ENCODE results near the gene MYO1C. TPM values are rescaled to one million over a fixed set of nuclear protein-coding genes. Genes with fewer than 3 reads are reported as not detected.
A peak's percentile ranks its signal among the peaks of the same experiment; 100 is the strongest.

Gene MYO1C
- polyA plus RNA-seq, 1 experiment, result 321 TPM

DNA sequence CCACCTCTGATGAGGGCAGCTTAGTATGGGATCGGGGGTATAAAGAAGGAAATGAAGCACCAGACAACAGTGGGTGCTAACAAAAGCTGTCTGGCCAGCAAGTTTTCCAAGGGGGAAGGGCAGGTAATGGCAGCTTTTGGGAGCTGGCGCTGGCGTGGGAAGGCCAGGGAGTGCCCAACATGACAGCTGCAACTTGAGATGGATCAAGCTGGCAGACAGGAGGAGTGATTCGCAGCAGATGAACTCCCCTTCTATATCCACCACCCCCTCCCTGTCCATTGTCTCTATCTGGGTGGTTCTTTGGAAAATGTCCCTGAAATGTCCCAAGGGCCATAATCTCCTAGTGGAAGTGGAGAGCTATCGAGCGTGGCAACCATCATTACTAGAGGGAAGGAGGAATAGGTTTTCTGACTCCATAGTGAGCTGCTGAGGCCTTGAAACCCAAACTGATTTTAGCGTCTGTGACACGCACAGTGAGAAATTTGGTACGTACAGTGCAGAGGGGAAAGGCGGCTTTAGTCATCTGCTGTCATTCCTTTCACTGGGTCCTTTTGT, 28.7 kb upstream of the MYO1C start:
- no peak for DNase-seq (ENCODE audit: low read depth)
- peaks cover 5% of the 10 kb centered on the region for H3K36me3 ChIP-seq (ENCODE audit: control insufficient read depth, insufficient read depth, low read length)
- POLR2A ChIA-PET, result no interaction called here
- TF ChIP-seq, protein P1, sequence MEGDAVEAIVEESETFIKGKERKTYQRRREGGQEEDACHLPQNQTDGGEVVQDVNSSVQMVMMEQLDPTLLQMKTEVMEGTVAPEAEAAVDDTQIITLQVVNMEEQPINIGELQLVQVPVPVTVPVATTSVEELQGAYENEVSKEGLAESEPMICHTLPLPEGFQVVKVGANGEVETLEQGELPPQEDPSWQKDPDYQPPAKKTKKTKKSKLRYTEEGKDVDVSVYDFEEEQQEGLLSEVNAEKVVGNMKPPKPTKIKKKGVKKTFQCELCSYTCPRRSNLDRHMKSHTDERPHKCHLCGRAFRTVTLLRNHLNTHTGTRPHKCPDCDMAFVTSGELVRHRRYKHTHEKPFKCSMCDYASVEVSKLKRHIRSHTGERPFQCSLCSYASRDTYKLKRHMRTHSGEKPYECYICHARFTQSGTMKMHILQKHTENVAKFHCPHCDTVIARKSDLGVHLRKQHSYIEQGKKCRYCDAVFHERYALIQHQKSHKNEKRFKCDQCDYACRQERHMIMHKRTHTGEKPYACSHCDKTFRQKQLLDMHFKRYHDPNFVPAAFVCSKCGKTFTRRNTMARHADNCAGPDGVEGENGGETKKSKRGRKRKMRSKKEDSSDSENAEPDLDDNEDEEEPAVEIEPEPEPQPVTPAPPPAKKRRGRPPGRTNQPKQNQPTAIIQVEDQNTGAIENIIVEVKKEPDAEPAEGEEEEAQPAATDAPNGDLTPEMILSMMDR (IDR thresholded peaks at IDR 0.05; ENCODE audit: insufficient read depth, low read depth, low read length), result no peak
- H3K4me3 ChIP-seq (ENCODE audit: low read depth, low read length), result no peak overlapping the region
- no peaks in the 10 kb centered on the region for H3K27me3 ChIP-seq (ENCODE audit: control insufficient read depth, insufficient read depth, low read length)
- CTCF ChIA-PET, result interaction anchor here (0.6 kb wide), 1 partner anchor 752 kb away, joined by 3 read pairs; no protein-coding TSS in a partner anchor

DNA sequence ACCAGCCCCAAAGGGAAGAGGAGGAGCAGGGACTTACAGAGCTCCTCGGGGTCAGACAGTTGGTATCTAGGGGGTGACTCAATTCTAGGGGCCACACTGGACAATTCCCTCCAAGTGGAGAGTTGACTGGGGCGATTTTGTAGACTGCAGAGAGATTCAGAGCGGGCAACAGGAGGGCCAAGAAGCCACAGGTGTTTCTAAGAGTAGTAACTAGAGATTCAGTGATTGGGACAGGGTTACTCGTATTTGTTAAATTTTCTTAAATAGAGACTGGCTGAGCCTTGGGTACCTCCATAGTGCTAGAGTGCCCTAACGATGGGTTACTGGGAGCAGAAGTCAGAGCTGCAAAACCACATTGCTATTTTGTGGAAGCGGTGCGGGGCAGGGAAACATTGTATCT, 27.2 kb upstream of the MYO1C start:
- Histone ChIP-seq H3K4me3 (ENCODE audit: low read depth, low read length) (no peak overlapping the region), H3K27me3 (ENCODE audit: control insufficient read depth, insufficient read depth, low read length) (no peaks in the 10 kb centered on the region), H3K36me3 (ENCODE audit: control insufficient read depth, insufficient read depth, low read length) (peaks cover 5% of the 10 kb centered on the region)
- DNase-seq (ENCODE audit: low read depth), result no peak
- TF ChIP-seq, protein P1 (IDR thresholded peaks at IDR 0.05; ENCODE audit: insufficient read depth, low read depth, low read length), result no peak
- POLR2A ChIA-PET, result no interaction called here
- CTCF ChIA-PET, result interaction anchor here (2.3 kb wide), 1 partner anchor 154 kb away, joined by 9 read pairs; no protein-coding TSS in a partner anchor

DNA sequence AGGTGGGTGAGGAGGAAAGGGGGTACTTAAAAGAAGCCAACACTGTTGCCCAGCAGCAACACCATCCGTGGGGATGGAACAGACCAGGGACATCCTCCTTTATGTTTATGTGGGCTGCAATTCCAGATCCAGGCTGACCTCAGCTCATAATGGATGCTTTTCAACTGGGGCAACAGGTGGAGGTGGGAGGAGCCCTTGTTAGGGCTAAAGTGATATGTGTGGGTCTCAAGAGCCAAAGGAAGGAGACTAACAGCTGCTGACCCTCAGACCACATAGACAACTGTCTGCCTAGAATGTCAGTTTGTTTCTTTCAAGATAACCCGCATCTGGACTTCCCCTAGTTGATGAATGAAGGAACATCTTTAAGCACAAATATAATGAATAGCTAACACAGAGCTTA, 25.9 kb upstream of the MYO1C start:
- CTCF ChIA-PET, result interaction anchor here (0.6 to 2.3 kb wide), 3 partner anchors 109 to 259 kb away, joined by 3 to 9 read pairs (median 4); no protein-coding TSS in a partner anchor
- no peak for DNase-seq (ENCODE audit: low read depth)
- Histone ChIP-seq H3K36me3 (ENCODE audit: control insufficient read depth, insufficient read depth, low read length) (peaks cover 8% of the 10 kb centered on the region), H3K27me3 (ENCODE audit: control insufficient read depth, insufficient read depth, low read length) (no peaks in the 10 kb centered on the region), H3K4me3 (ENCODE audit: low read depth, low read length) (no peak overlapping the region)
- TF ChIP-seq, protein P1 (IDR thresholded peaks at IDR 0.05; ENCODE audit: insufficient read depth, low read depth, low read length), result no peak
- POLR2A ChIA-PET, result interaction anchor here (0.6 kb wide), 1 partner anchor 77 kb away, joined by 4 read pairs; no protein-coding TSS in a partner anchor

DNA sequence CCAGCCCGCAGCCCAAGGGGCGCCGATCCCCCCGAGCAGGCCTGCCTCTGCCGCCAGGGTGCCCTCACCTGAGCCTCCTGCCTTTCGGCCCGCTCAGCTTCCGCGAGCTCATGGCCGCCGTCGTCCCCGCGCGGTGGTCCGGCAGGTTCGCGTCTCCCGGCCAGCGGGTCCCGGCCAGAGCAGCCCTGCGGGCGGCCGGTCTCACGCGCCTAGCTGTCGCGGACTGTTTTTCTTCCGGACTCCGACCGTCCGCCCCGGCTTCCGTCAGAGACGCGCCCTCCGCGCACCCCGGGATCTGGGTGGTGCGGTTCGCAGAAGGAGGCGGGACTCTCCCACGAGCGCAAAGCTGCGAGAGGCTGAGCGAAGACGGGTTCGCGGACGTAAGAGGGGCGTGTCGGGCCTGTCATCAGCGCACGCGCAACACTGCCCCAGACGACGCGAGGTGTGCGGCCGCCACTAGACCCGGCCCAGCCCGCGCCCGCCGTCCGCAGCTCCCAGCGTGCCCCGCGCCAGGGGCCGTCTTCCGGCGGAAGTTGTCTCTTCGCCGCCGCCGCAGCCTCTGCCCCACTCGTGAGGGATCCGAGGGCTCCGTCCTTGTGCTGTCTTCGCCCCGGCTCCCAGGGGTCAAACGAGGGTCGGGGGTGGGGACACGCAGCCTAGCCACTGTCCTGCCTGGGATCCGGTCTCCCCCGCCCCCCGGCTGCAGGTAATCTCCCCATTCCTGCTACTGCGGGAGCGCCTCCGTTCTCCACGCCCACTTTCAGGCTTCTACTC, 24.1 kb upstream of the MYO1C start, which contains the start of gene INPP5K:
Gene INPP5K (minus strand): TSS at position 225 of the 774 bp plus-strand sequence. CDS start 113 bp downstream, at position 112.
- DNase-seq (ENCODE audit: low read depth), result peak; percentile 86
- POLR2A ChIA-PET, result interaction anchor here (0.5 to 0.9 kb wide), 5 partner anchors 45 to 257 kb away, joined by 3 to 6 read pairs (median 5); partner anchors contain the start of gene TRARG1
- CTCF ChIA-PET, result interaction anchor here (0.7 to 2.6 kb wide), 22 partner anchors 9 to 263 kb away, joined by 3 to 41 read pairs (median 6); partner anchors contain the start of gene MYO1C
- peak within 1 kb of the TSS; percentile 98 for H3K4me3 ChIP-seq (ENCODE audit: low read depth, low read length)
- H3K27me3 ChIP-seq (ENCODE audit: control insufficient read depth, insufficient read depth, low read length), result no peaks in the 10 kb centered on the region
- H3K36me3 ChIP-seq (ENCODE audit: control insufficient read depth, insufficient read depth, low read length), result peaks cover 13% of the 10 kb centered on the region
- TF ChIP-seq, protein P1 (IDR thresholded peaks at IDR 0.05; ENCODE audit: insufficient read depth, low read depth, low read length), result no peak

All from BJ (cell line).